HG03354 (cell line): ENCODE data around the gene ATXN7L1.
"Not testable (repeated sequence)": the region's sequence is repeated elsewhere in the genome, so short reads cannot be mapped to it uniquely, and the experiment has no call there.

ENCODE experiments used
- ATAC-seq: cut with Tn5 transposase; IDR thresholded peaks from one replicate; pipeline ENCODE4 v1.9.1; 2021; ENCODE audit warnings: mild to moderate bottlenecking; ENCODE audit not compliant: unreplicated experiment, poor library complexity, severe bottlenecking

Gene ATXN7L1

GRCh38 chr7:105892387-105892786 is 16.0 kb upstream of the ATXN7L1 start:
- ATAC-seq: no peak

- ATAC-seq: no peak
These were observed 14.0 kb upstream of the ATXN7L1 start for GRCh38 chr7:105890290-105890997.

GRCh38 chr7:105887569-105888189 is 11.3 kb upstream of the ATXN7L1 start:
- ATAC-seq: no peak

- ATAC-seq: no peak
These were observed 10.4 kb upstream of the ATXN7L1 start for GRCh38 chr7:105886776-105887175.

- ATAC-seq: no peak
These were observed 9.2 kb upstream of the ATXN7L1 start for GRCh38 chr7:105885387-105886111.

GRCh38 chr7:105883179-105883578 is 6.8 kb upstream of the ATXN7L1 start:
- not testable (repeated sequence) for ATAC-seq

- no peak for ATAC-seq
These were observed 5.0 kb upstream of the ATXN7L1 start for GRCh38 chr7:105881439-105881838.

- no peak for ATAC-seq
These were observed 4.4 kb upstream of the ATXN7L1 start for GRCh38 chr7:105880571-105881330.

- ATAC-seq: no peak
These were observed 3.4 kb upstream of the ATXN7L1 start for GRCh38 chr7:105879782-105880181.

GRCh38 chr7:105878746-105879605 is 2.6 kb upstream of the ATXN7L1 start:
- ATAC-seq: no peak

- no peak for ATAC-seq
These were observed 1.3 kb upstream of the ATXN7L1 start for GRCh38 chr7:105877736-105878135.

- ATAC-seq: peak; percentile 16
These were observed 684 bp upstream of the ATXN7L1 start for GRCh38 chr7:105876964-105877601.

- no peak for ATAC-seq
These were observed 894 bp downstream of the ATXN7L1 start for GRCh38 chr7:105875505-105875904.

- ATAC-seq: no peak
These were observed 2.3 kb downstream of the ATXN7L1 start for GRCh38 chr7:105874055-105874454.

GRCh38 chr7:105872491-105872890 is 3.9 kb downstream of the ATXN7L1 start:
- no peak for ATAC-seq

GRCh38 chr7:105871142-105871541 is 5.3 kb downstream of the ATXN7L1 start:
- no peak for ATAC-seq

GRCh38 chr7:105866102-105866801 is 10.1 kb downstream of the ATXN7L1 start:
- no peak for ATAC-seq

GRCh38 chr7:105863876-105864275 is 12.5 kb downstream of the ATXN7L1 start:
- ATAC-seq: no peak
